ENCODE results near the gene TMC1. TPM values are rescaled to one million over a fixed set of nuclear protein-coding genes. Genes with fewer than 3 reads are reported as not detected.

The TMC1 gene
- total and polyA plus RNA-seq, 2 of the 8 experiments (the other 6 are each of a cell fraction or from before 2014, with no cell fraction given): 0.95 to 0.98 TPM

GRCh38 chr9:72649127-72649442 is 127.7 kb downstream of the TMC1 start:
- Histone ChIP-seq H3K4me2 (ENCODE audit: insufficient read depth in 1 of 2, low read depth in 2 of 2, low read length in 2 of 2) (no peak overlapping the region), H3K27ac (ENCODE audit: low read depth, low read length) (no peak overlapping the region), H3K23ac (ENCODE audit: insufficient read length) (no peak overlapping the region), H3K4me3 (ENCODE audit: extremely low read depth in 1 of 4, insufficient read depth in 2 of 4, low read depth in 3 of 4, low read length in 4 of 4) (no peak overlapping the region), H3K9me3 (ENCODE audit: insufficient read depth in 2 of 2, low read depth in 1 of 2, low read length in 1 of 2) (no peaks in the 10 kb centered on the region), H4K8ac (ENCODE audit: extremely low read depth, insufficient read depth, low read length) (no peak overlapping the region), H3K36me3 (ENCODE audit: control insufficient read depth in 2 of 4, insufficient read depth in 4 of 4, low read length in 3 of 4) (no peaks in the 10 kb centered on the region), H3K14ac (ENCODE audit: insufficient read length) (no peak overlapping the region), H2AFZ (ENCODE audit: low read length) (peak overlapping the region; percentile 94; the same call in 1 of the 2 replicates), H3K18ac (ENCODE audit: extremely low read depth, low read length) (no peak overlapping the region), H3K27me3 (replicated peaks in 1 of 4; ENCODE audit: control insufficient read depth in 3 of 4, extremely low read depth in 1 of 4, insufficient read depth in 3 of 4, low read length in 3 of 4) (no peaks in the 10 kb centered on the region), H3K56ac (replicated peaks; ENCODE audit: insufficient read length, low read depth, low read length) (no peak overlapping the region), H2BK120ac (replicated peaks; ENCODE audit: low read depth, low read length) (no peak overlapping the region), H3K4me1 (replicated peaks in 1 of 4; ENCODE audit: control insufficient read depth in 3 of 4, insufficient read depth in 4 of 4, low read length in 3 of 4) (peaks cover 0 to 2% (median 0%) of the 10 kb centered on the region in 4 experiments; a peak in 3 of 7 replicates), H2BK20ac (ENCODE audit: low read length) (no peak overlapping the region), H3K79me1 (ENCODE audit: low read depth, low read length) (no peaks in the 10 kb centered on the region), H4K20me1 (replicated peaks in 1 of 2; ENCODE audit: control insufficient read depth in 1 of 2, insufficient read depth in 2 of 2, low read length in 2 of 2) (no peaks in the 10 kb centered on the region), H3K79me2 (ENCODE audit: control insufficient read depth in 1 of 2, insufficient read depth in 2 of 2, low read length in 2 of 2) (no peaks in the 10 kb centered on the region), H2BK5ac (ENCODE audit: low read depth, low read length) (no peak overlapping the region), H3K4ac (replicated peaks; ENCODE audit: insufficient read length, low read depth, low read length) (no peak overlapping the region), H4K5ac (ENCODE audit: insufficient read length, low read depth, low read length) (no peak overlapping the region), H3K23me2 (ENCODE audit: low read depth, low read length) (no peaks in the 10 kb centered on the region), H2BK15ac (ENCODE audit: low read length) (no peak overlapping the region), H2AK5ac (ENCODE audit: low read depth, low read length) (no peak overlapping the region), H2BK12ac (ENCODE audit: low read depth, low read length) (no peak overlapping the region), H3K9ac (replicated peaks in 1 of 4; ENCODE audit: extremely low read depth in 1 of 4, low read depth in 3 of 4, low read length in 3 of 4) (no peak overlapping the region), H4K91ac (replicated peaks; ENCODE audit: insufficient read length, low read length) (no peak overlapping the region)
- ChIA-PET POLR2A (ENCODE audit: partially characterized antibody) (no interaction called here), CTCF (ENCODE audit: partially characterized antibody) (interaction anchor here (0.6 to 0.8 kb wide), 2 partner anchors 153 to 284 kb away, joined by 3 read pairs; partner anchors contain the start of gene ZFAND5)
- FAIRE-seq (no peak), DNase-seq (ENCODE audit: low read depth in 1 of 2, low spot score in 2 of 2) (no peak)
- TF ChIP-seq ATF3 (IDR thresholded peaks at IDR 0.05; ENCODE audit: insufficient read depth, low read depth, low read length): no peak
- TF ChIP-seq FOSL1 (IDR thresholded peaks at IDR 0.05; ENCODE audit: insufficient read depth, low read depth, low read length): no peak
- no peak for TF ChIP-seq RFX5 (IDR thresholded peaks at IDR 0.05; ENCODE audit: borderline replicate concordance, low read depth, low read length)
- TF ChIP-seq MAX (IDR thresholded peaks at IDR 0.05): no peak
- TF ChIP-seq MAFK (IDR thresholded peaks at IDR 0.05; ENCODE audit: low read depth, low read length): no peak
- TF ChIP-seq HDAC6 (IDR thresholded peaks at IDR 0.05; ENCODE audit: low read depth, low read length): no peak
- TF ChIP-seq POLR2AphosphoS5 (IDR thresholded peaks at IDR 0.05; ENCODE audit: low read depth, low read length): no peak
- TF ChIP-seq SIRT6 (IDR thresholded peaks at IDR 0.05; ENCODE audit: low read length): no peak
- TF ChIP-seq CTBP2 (IDR thresholded peaks at IDR 0.05; ENCODE audit: borderline replicate concordance, insufficient read depth, insufficient read length, low read length): no peak
- TF ChIP-seq CHD1 (IDR thresholded peaks at IDR 0.05; ENCODE audit: low read depth, low read length): no peak
- no peak for TF ChIP-seq YY1 (IDR thresholded peaks at IDR 0.05; ENCODE audit: low read depth, low read length)
- TF ChIP-seq HDAC2 (IDR thresholded peaks at IDR 0.05; ENCODE audit: borderline replicate concordance in 1 of 2, low read depth in 2 of 2, low read length in 2 of 2): no peak
- 60% methylated on average over 1 of the region's 1 CpG; no CpG with 5 or more reads in 1 of the 2 experiments for WGBS, 2 experiments (ENCODE audit: extremely low coverage in 1 of 2, insufficient coverage in 1 of 2, insufficient read length in 1 of 2, insufficient replicate concordance in 2 of 2, low coverage in 1 of 2, low lambda C conversion rate in 2 of 2, missing lambda C conversion rate in 1 of 2)

Data from H1 (cell line).